Melanocyte of skin (primary cell): ENCODE results near the gene NIP7. TPM values are rescaled to one million over a fixed set of nuclear protein-coding genes. Genes with fewer than 3 reads are reported as not detected.

Experiments used
- total RNA-seq, 2 donors: library from RNA; depleted of rRNA; stranded (reverse); fragments of >200 nt; gene quantifications; 2 replicates each; pipeline ENCODE4 v1.2.3, GENCODE V29; 2012

The NIP7 gene
- 10 to 100 TPM; 18.2 to 40.0 TPM for total RNA-seq

GRCh38 chr16:69339289-69340094 is at the start of gene NIP7, which contains the start of gene COG8:
TSS of gene NIP7 (plus strand) at chr16:69339772. CDS start at chr16:69339830, 58 bp downstream.
TSS of gene COG8 (minus strand) at chr16:69339564. CDS start at chr16:69339552, 12 bp downstream.

GRCh38 chr16:69310653-69311532 is 28.7 kb upstream of the NIP7 start, which contains the start of gene VPS4A:
TSS of gene VPS4A (plus strand) at chr16:69311350. CDS start at chr16:69311512, 162 bp downstream.

GRCh38 chr16:69330286-69331109 is 9.1 kb upstream of the NIP7 start, which contains the start of gene PDF:
TSS of gene PDF (minus strand) at chr16:69330588. CDS start at chr16:69330570, 18 bp downstream.

GRCh38 chr16:69351309-69352027 is 11.9 kb downstream of the NIP7 start, which contains the start of gene TMED6:
TSS of gene TMED6 (minus strand) at chr16:69351786. CDS start at chr16:69351753, 33 bp downstream.

Other genes with a start within 250 kb of the NIP7 start
- 1 to 10 TPM in 1 of 2 donors, under 1 TPM in 1; 0.67 to 1.0 TPM for gene HAS3, start 234.1 kb upstream of the NIP7 start, total RNA-seq
- gene CHTF8, start 207.2 kb upstream of the NIP7 start, total RNA-seq = 10 to 100 TPM; 74.3 to 91.6 TPM
- 10 to 100 TPM; 43.0 to 45.1 TPM for gene UTP4, start 207.1 kb upstream of the NIP7 start, total RNA-seq
- gene SNTB2, start 152.6 kb upstream of the NIP7 start, total RNA-seq = 10 to 100 TPM; 18.9 to 34.3 TPM
- gene VPS4A, start 28.4 kb upstream of the NIP7 start, total RNA-seq = 10 to 100 TPM; 45.1 to 49.3 TPM
- gene PDF, start 9.2 kb upstream of the NIP7 start, total RNA-seq = 10 to 100 TPM; 15.1 to 20.3 TPM
- gene COG8, start 208 bp upstream of the NIP7 start, total RNA-seq = 10 to 100 TPM; 32.0 to 42.3 TPM
- gene TMED6, start 12.0 kb downstream of the NIP7 start, total RNA-seq = under 1 TPM in 1 of 2 donors, not detected in 1; 0.33 TPM
- 10 to 100 TPM in 1 of 2 donors, 1 to 10 TPM in 1; 10.0 to 17.3 TPM for gene TERF2, start 46.2 kb downstream of the NIP7 start, total RNA-seq
- 100 to 1,000 TPM in 1 of 2 donors, 10 to 100 TPM in 1; 80.5 to 157 TPM for gene CYB5B, start 84.8 kb downstream of the NIP7 start, total RNA-seq
- 10 to 100 TPM; 20.0 to 21.3 TPM for gene NFAT5, start 226.2 kb downstream of the NIP7 start, total RNA-seq